NCI-H2227 treated with DMSO at 0.1 percent for 48 hours (cell line): Measurements from ENCODE around the gene PTCD2.
"Not testable (repeated sequence)": the region's sequence is repeated elsewhere in the genome, so short reads cannot be mapped to it uniquely, and the experiment has no call there.

ENCODE experiments used
- DNase-seq: peaks from one replicate; lab custom pipeline; 2025; lab: John Stamatoyannopoulos, UW

PTCD2 gene

DNA sequence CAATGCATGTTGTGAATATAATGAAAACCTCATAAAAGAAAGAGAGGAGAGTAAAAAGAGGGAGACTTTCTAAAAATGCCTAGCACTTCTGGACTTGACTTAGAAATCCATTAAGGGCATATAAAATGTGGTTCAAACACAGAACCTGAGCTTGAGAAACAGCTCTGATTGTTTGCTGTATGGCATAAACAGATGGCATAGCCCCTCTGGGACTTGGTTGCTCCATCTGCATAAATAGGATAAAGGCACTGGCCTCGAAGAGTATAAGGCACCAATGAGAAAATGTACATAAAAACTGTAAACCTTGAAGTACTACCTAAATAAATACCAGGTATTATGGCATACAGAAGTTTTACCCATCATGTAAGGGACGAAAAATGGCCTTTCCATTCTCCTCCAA lies 23.9 kb upstream of the PTCD2 start:
- no peak for DNase-seq

GRCh38 chr5:72298136-72298535 lies 22.0 kb upstream of the PTCD2 start:
- DNase-seq: not testable (repeated sequence)

DNA sequence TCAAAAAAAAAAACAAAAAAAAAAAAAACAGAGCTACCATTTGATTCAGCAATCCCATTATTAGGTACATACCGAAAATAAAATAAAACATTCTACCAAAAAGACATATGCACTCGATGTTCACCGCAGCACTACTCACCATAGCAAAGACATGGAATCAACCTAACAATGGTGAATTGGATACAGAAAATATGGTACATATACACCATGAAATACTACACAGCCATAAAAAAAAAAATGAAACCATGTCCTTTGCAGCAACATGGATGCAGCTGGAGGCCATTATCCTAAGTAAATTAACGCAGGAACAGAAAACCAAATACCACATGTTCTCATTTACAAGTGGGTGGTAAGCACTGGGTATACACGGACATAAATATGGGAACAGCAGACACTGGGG lies 21.5 kb upstream of the PTCD2 start:
- DNase-seq: no peak

- no peak for DNase-seq
These were observed 19.4 kb upstream of the PTCD2 start for GRCh38 chr5:72300590-72301339.

- DNase-seq: no peak
These were observed 18.6 kb upstream of the PTCD2 start for GRCh38 chr5:72301557-72301956.

GRCh38 chr5:72302171-72302570 lies 18.0 kb upstream of the PTCD2 start:
- no peak for DNase-seq

GRCh38 chr5:72305194-72306142 lies 14.7 kb upstream of the PTCD2 start:
- DNase-seq: no peak

- DNase-seq: no peak
These were observed 12.6 kb upstream of the PTCD2 start for GRCh38 chr5:72307573-72307967.

- DNase-seq: peak; percentile 87
These were observed 12.0 kb upstream of the PTCD2 start for GRCh38 chr5:72307968-72308852.

- DNase-seq: no peak
These were observed 11.4 kb upstream of the PTCD2 start for GRCh38 chr5:72308853-72309191.

DNA sequence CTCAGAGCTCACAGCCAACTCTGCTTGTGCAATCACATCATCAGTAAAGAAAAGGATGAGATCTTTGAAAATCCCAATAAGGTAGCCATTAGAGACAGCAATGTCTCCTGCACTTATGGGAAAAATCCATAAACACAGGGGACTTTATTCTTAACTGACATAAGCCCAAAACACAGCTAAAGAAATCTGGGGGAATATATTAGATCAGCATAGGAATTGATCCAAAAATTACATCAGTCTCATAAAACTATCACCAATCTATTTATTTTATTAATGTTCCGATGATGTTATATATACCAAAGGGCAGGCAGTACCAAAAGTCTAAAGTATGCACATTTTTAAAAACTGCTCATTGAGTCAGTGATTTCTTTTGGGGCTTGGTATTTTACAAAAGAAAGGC lies 7.0 kb upstream of the PTCD2 start:
- no peak for DNase-seq

GRCh38 chr5:72314571-72315172 lies 5.5 kb upstream of the PTCD2 start:
- DNase-seq: peak; percentile 4

DNA sequence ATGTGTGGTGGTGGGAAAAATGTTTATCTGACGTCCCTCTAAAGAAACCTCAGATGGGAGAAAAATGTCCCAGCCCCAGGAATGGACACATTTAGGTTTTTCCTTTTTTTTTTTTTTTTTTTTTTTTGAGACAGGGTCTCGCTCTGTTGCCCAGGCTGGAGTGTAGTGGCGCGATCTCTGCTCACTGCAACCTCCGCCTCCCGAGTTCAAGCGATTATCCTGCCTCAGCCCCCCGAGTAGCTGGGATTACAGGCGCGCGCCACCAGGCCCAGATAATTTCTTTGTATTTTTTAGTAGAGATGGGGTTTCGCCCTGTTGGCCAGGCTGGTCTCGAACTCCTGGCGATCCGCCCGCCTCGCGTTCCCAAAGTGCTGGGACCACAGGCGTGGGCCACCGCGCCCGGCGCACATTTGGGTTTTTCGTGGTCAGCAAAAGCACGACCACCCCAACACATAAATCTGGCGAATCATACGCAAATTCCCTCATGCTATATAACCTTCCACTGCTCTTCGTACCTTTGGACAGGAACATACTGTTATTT lies 668 bp upstream of the PTCD2 start:
- not testable (repeated sequence) for DNase-seq

GRCh38 chr5:72324189-72324825 lies 4.1 kb downstream of the PTCD2 start:
- no peak for DNase-seq

DNA sequence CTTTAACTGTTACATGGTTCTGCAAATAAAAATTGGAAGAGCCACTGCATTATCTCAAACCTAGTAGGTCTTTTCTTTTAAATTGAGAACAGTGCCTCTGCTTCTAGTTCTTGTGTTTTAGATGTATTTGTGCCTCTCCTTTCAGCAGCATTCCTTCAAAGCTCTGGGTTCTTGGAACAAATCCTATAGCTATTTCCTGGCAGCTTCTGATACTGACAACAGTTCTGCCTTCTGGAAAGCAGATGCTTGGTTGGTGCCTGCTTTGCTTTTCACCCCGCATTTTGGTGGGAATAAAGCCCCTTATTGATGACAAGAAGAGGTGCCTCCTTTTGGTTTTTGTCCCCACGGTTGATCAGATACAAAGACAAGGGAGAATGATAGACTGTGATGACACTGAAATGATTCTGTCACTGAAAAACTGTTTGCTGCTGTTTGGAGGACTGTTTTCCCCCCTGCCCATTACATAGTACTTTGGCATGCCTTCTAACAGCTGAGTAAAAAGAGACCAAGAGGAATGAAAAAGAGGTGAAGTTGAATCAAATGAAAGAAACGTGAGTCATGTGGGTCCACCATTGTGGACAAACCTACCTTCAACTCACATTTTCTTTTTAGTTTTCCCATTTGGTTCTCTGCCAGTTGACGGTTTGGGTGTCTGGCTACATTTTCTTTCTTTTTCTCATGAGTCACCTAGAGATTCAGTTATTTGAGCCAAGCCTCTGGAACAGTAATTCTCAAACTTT lies 5.6 kb downstream of the PTCD2 start:
- no peak for DNase-seq

DNA sequence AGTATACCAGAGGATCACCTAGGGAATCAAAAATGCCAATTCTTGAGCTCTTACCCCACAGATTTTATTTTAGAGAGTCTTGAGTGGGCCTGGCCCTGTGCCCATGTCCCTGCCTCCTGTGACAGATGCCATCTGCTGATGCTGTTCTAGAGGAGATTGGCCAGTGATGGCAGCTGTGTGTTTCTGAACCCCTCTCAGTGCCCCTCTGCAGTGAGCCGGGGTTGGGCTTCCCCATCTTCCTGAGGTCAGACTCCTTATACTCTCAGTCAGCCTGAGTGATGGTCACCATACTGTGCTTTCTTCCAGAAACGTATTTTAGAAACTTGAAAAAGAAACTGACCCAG lies 6.1 kb downstream of the PTCD2 start:
- DNase-seq: no peak

GRCh38 chr5:72328172-72328571 lies 8.0 kb downstream of the PTCD2 start:
- no peak for DNase-seq

GRCh38 chr5:72330712-72331111 lies 10.5 kb downstream of the PTCD2 start:
- DNase-seq: no peak

DNA sequence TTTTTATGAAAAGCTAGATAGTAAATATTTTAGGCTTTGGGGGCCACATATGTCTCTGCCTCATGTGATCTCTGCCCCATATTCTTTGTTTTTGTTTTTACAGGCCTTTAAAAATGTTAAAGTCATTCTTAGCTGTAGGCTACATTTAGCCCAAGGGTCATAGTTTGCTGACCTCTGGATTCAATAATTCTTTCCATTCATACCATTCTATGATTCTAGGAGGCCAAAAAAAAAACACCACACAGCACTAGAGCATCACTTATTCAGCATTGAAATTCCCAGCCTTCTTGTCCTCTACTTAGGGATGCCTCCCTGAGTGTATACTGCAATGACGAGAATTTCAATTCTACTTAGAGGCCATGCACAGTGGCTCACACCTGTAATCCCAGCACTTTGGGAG lies 17.0 kb downstream of the PTCD2 start:
- DNase-seq: no peak

GRCh38 chr5:72338689-72339209 lies 18.6 kb downstream of the PTCD2 start:
- DNase-seq: no peak
